Fibroblast of lung (primary cell): ENCODE measurements around the gene PPP1R11. TPM values are rescaled to one million over a fixed set of nuclear protein-coding genes. Genes with fewer than 3 reads are reported as not detected.

Experiments
- polyA plus RNA-seq, 2 donors: library from polyadenylated mRNA; depleted of rRNA in 1 of 2; stranded (reverse) in 1 of 2; unstranded in 1 of 2; fragments of >200 nt; gene quantifications; 2 replicates each; pipeline ENCODE4 v1.2.1, GENCODE V29; 2011 to 2012; ENCODE audit warnings: missing spikeins in 1 of 2
- total RNA-seq: library from RNA; depleted of rRNA; stranded (reverse); fragments of >200 nt; gene quantifications from 2 replicates; pipeline ENCODE4 v1.2.1, GENCODE V29; 2014

Gene PPP1R11
- total and polyA plus RNA-seq, 2 donors (not counting 1 experiment from before 2014, with no cell fraction given) = 16.8 to 53.6 TPM

Other genes starting within 250 kb of the PPP1R11 start
- gene HLA-G, start 239.4 kb upstream of the PPP1R11 start, total RNA-seq = not detected in 2 replicates
- 0.23 and 0.24 TPM in 2 replicates for gene HLA-G, start 239.4 kb upstream of the PPP1R11 start, polyA plus RNA-seq
- 280 and 666 TPM in 2 replicates for gene HLA-A, start 124.7 kb upstream of the PPP1R11 start, total RNA-seq
- gene HLA-A, start 124.7 kb upstream of the PPP1R11 start, polyA plus RNA-seq = 272 and 630 TPM in 2 replicates
- 42.1 and 46.1 TPM in 2 replicates for gene POLR1H, start 5.9 kb upstream of the PPP1R11 start, total RNA-seq
- 21.1 and 25.0 TPM in 2 replicates for gene POLR1H, start 5.9 kb upstream of the PPP1R11 start, polyA plus RNA-seq
- gene RNF39, start 8.6 kb downstream of the PPP1R11 start, total RNA-seq = not detected in 2 replicates
- not detected in 2 replicates for gene RNF39, start 8.6 kb downstream of the PPP1R11 start, polyA plus RNA-seq
- gene TRIM31, start 45.9 kb downstream of the PPP1R11 start, total RNA-seq = not detected in 2 replicates
- gene TRIM31, start 45.9 kb downstream of the PPP1R11 start, polyA plus RNA-seq = not detected in 2 replicates
- gene TRIM40, start 68.9 kb downstream of the PPP1R11 start, total RNA-seq = not detected in 2 replicates
- gene TRIM40, start 68.9 kb downstream of the PPP1R11 start, polyA plus RNA-seq = not detected in 2 replicates
- not detected in 2 replicates for gene TRIM10, start 94.0 kb downstream of the PPP1R11 start, total RNA-seq
- gene TRIM10, start 94.0 kb downstream of the PPP1R11 start, polyA plus RNA-seq = not detected in 2 replicates
- gene TRIM15, start 96.3 kb downstream of the PPP1R11 start, total RNA-seq = not detected in 2 replicates
- gene TRIM15, start 96.3 kb downstream of the PPP1R11 start, polyA plus RNA-seq = not detected in 2 replicates
- gene TRIM26, start 146.2 kb downstream of the PPP1R11 start, total RNA-seq = 20.5 and 22.5 TPM in 2 replicates
- gene TRIM26, start 146.2 kb downstream of the PPP1R11 start, polyA plus RNA-seq = 18.8 and 26.0 TPM in 2 replicates